ENCODE results near the gene ACTR3C.
"Not testable (repeated sequence)": the region's sequence is repeated elsewhere in the genome, so short reads cannot be mapped to it uniquely, and the experiment has no call there.

DNA sequence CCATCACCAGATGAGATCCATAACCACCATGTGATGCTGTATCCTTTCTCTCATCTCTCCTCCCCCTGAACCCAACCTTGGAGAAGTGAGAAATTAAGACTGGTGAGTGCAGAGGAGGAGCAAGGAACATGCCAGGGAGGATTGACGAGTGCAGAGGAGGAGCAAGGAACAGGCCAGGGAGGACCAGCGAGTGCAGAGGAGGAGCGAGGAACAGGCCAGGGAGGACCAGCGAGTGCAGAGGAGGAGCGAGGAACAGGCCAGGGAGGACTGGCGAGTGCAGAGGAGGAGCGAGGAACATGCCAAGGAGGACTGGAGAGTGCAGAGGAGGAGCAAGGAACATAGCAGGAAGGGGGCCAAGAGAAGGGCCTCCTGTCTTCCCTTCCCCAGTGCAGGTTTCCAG is 118.8 kb downstream of the ACTR3C start:
- not testable (repeated sequence) for TF ChIP-seq POLR2A (IDR thresholded peaks at IDR 0.05; ENCODE audit: low read length); GATA1 (IDR thresholded peaks at IDR 0.05; ENCODE audit: low read depth, low read length)

Data from erythroblast (primary cell).